ENCODE results near the gene HOXA3. TPM values are rescaled to one million over a fixed set of nuclear protein-coding genes. Genes with fewer than 3 reads are reported as not detected.

Gene HOXA3
- polyA plus RNA-seq, 1 of the 3 experiments (the other 2 are of a cell fraction), result 0.15 TPM

- Histone ChIP-seq H3K79me2 (ENCODE audit: insufficient read depth) (no peaks in the 10 kb centered on the region), H3K4me1 (ENCODE audit: control insufficient read depth in 1 of 2, insufficient read depth in 2 of 2, low read depth in 1 of 2, low read length in 1 of 2) (peaks cover 0 to 8% of the 10 kb centered on the region in 2 experiments; a peak in 1 of 4 replicates), H3K4me3 (ENCODE audit: low read depth in 2 of 2, low read length in 1 of 2) (no peak overlapping the region), H3K4me2 (no peak overlapping the region), H3K9me3 (no peaks in the 10 kb centered on the region), H3K27ac (ENCODE audit: low read depth in 2 of 2, low read length in 1 of 2) (no peak overlapping the region), H4K20me1 (ENCODE audit: insufficient read depth) (peaks cover 3% of the 10 kb centered on the region), H3F3A (replicated peaks; ENCODE audit: insufficient read depth) (peaks cover 13% of the 10 kb centered on the region), H3K36me3 (replicated peaks in 1 of 2; ENCODE audit: control insufficient read depth in 1 of 2, insufficient read depth in 2 of 2, low read length in 1 of 2) (no peaks in the 10 kb centered on the region), H3K9me2 (no peaks in the 10 kb centered on the region), H2AFZ (ENCODE audit: low read depth) (no peak overlapping the region), H3K27me3 (ENCODE audit: insufficient read depth) (peaks cover 91% of the 10 kb centered on the region), H3K9ac (no peak overlapping the region)
- ChIA-PET CTCF (interaction anchor here (0.6 to 12.1 kb wide), 12 partner anchors 11 to 1349 kb away, joined by 3 to 270 read pairs (median 6); partner anchors contain the start of genes HOXA10, HOXA3, HOXA5 and HOXA6), POLR2A (no interaction called here)
- 39% methylated on average over 24 of the region's 24 CpGs for WGBS (ENCODE audit: low lambda C conversion rate)
- no peak for TF ChIP-seq RFX5 (IDR thresholded peaks at IDR 0.05; ENCODE audit: low read length)
- no peak for DNase-seq
Observed at GRCh38 chr7:27163288-27164044, 11.1 kb upstream of the HOXA3 start.

DNA sequence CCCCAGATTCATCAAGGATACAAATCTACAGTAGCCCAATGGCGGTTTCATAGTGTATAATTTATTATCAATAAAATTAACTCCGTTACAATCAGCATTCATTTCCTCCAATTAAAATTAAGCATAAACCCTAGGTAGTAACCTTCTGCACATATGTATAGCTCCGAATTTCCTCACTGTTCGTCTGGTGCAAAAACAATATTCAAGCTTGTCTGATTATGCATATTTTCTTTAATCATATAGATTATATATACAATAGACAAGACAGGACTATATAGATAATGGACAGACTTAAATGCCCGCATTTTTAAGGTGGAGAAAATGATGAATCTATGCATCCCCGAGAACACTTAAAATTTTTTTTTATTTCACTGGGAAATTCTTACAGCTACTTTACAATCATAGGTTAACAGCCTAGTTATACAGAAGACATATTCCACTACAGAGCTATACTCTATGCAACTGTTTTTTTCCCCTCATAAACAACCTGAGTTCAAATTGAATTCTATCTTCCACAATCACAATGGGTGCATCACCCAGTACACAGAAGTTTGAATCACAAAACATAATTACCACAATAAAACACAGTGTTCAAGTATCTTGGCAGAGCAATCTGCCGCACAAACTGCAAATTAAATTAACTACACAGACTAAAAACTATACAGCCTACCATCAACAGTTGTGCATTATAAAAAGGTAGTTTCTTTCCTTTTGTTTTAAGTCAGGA lies 10.3 kb upstream of the HOXA3 start:
- H3K36me3 ChIP-seq (replicated peaks in 1 of 2; ENCODE audit: control insufficient read depth in 1 of 2, insufficient read depth in 2 of 2, low read length in 1 of 2), result no peaks in the 10 kb centered on the region
- 32% methylated on average over 7 of the region's 7 CpGs for WGBS (ENCODE audit: low lambda C conversion rate)
- peaks cover 0 to 8% of the 10 kb centered on the region in 2 experiments; a peak in 1 of 4 replicates for H3K4me1 ChIP-seq (ENCODE audit: control insufficient read depth in 1 of 2, insufficient read depth in 2 of 2, low read depth in 1 of 2, low read length in 1 of 2)
- H2AFZ ChIP-seq (ENCODE audit: low read depth), result no peak overlapping the region
- TF ChIP-seq EZH2phosphoT487 (IDR thresholded peaks at IDR 0.05; ENCODE audit: borderline replicate concordance, low read depth) (no peak; the same call in 1 of the 2 replicates), MEF2A (IDR thresholded peaks at IDR 0.05; ENCODE audit: borderline replicate concordance, low read depth) (no peak), YY1 (IDR thresholded peaks at IDR 0.05; ENCODE audit: low read depth) (no peak), FOXM1 (IDR thresholded peaks at IDR 0.05; ENCODE audit: low read depth) (no peak), RCOR1 (IDR thresholded peaks at IDR 0.05; ENCODE audit: low read length) (no peak)
- no peak for DNase-seq
- no peak overlapping the region for H3K27ac ChIP-seq (ENCODE audit: low read depth in 2 of 2, low read length in 1 of 2)
- no peak overlapping the region for H3K4me3 ChIP-seq (ENCODE audit: low read depth in 2 of 2, low read length in 1 of 2)
- no peaks in the 10 kb centered on the region for H3K79me2 ChIP-seq (ENCODE audit: insufficient read depth)
- H3K9me3 ChIP-seq, result no peaks in the 10 kb centered on the region
- ChIA-PET POLR2A (no interaction called here), CTCF (interaction anchor here (0.6 to 12.1 kb wide), 18 partner anchors 12 to 1270 kb away, joined by 3 to 270 read pairs (median 6); partner anchors contain the start of genes HOXA10, HOXA3, HOXA5 and HOXA6)
- H3K4me2 ChIP-seq, result no peak overlapping the region
- no peaks in the 10 kb centered on the region for H3K9me2 ChIP-seq
- peaks cover 91% of the 10 kb centered on the region for H3K27me3 ChIP-seq (ENCODE audit: insufficient read depth)
- no peaks in the 10 kb centered on the region for H4K20me1 ChIP-seq (ENCODE audit: insufficient read depth)
- H3F3A ChIP-seq (replicated peaks; ENCODE audit: insufficient read depth), result peaks cover 11% of the 10 kb centered on the region
- H3K9ac ChIP-seq, result no peak overlapping the region

- Histone ChIP-seq H3K27me3 (ENCODE audit: insufficient read depth) (peaks cover 91% of the 10 kb centered on the region), H3K79me2 (ENCODE audit: insufficient read depth) (no peaks in the 10 kb centered on the region), H4K20me1 (ENCODE audit: insufficient read depth) (no peaks in the 10 kb centered on the region), H3K9me3 (no peaks in the 10 kb centered on the region), H3K4me2 (peak overlapping the region; percentile 97; the same call in 1 of the 2 replicates), H3K4me1 (ENCODE audit: control insufficient read depth in 1 of 2, insufficient read depth in 2 of 2, low read depth in 1 of 2, low read length in 1 of 2) (peaks cover 0 to 8% of the 10 kb centered on the region in 2 experiments; a peak in 1 of 4 replicates), H3F3A (replicated peaks; ENCODE audit: insufficient read depth) (peaks cover 10% of the 10 kb centered on the region), H3K36me3 (replicated peaks in 1 of 2; ENCODE audit: control insufficient read depth in 1 of 2, insufficient read depth in 2 of 2, low read length in 1 of 2) (no peaks in the 10 kb centered on the region), H3K9ac (no peak overlapping the region), H3K9me2 (no peaks in the 10 kb centered on the region), H3K27ac (ENCODE audit: low read depth in 2 of 2, low read length in 1 of 2) (no peak overlapping the region), H3K4me3 (ENCODE audit: low read depth in 2 of 2, low read length in 1 of 2) (no peak overlapping the region), H2AFZ (ENCODE audit: low read depth) (no peak overlapping the region)
- 30% methylated on average over 27 of the region's 30 CpGs for WGBS (ENCODE audit: low lambda C conversion rate)
- POLR2A ChIA-PET, result no interaction called here
- CTCF ChIA-PET, result interaction anchor here (0.6 to 12.1 kb wide), 31 partner anchors 13 to 1269 kb away, joined by 3 to 270 read pairs (median 5); partner anchors contain the start of genes HIBADH, HOXA10, HOXA3 and HOXA5
- DNase-seq, result no peak
- TF ChIP-seq EZH2phosphoT487 (IDR thresholded peaks at IDR 0.05; ENCODE audit: borderline replicate concordance, low read depth) (no peak), NRF1 (IDR thresholded peaks at IDR 0.05; ENCODE audit: low read depth, low read length) (no peak), EP300 (IDR thresholded peaks at IDR 0.05; ENCODE audit: borderline replicate concordance in 1 of 2, low read depth in 1 of 2, low read length in 1 of 2) (no peak), FOXM1 (IDR thresholded peaks at IDR 0.05; ENCODE audit: low read depth) (no peak), JUND (IDR thresholded peaks at IDR 0.05) (no peak), YY1 (IDR thresholded peaks at IDR 0.05; ENCODE audit: low read depth) (no peak), NFIC (IDR thresholded peaks at IDR 0.05; ENCODE audit: borderline replicate concordance) (no peak), TAF1 (IDR thresholded peaks at IDR 0.05; ENCODE audit: borderline replicate concordance, low read depth, low read length) (no peak), GABPA (IDR thresholded peaks at IDR 0.05; ENCODE audit: low read depth) (no peak), SIN3A (IDR thresholded peaks at IDR 0.05; ENCODE audit: borderline replicate concordance, low read depth, low read length) (no peak)
- TF ChIP-seq, protein P1, sequence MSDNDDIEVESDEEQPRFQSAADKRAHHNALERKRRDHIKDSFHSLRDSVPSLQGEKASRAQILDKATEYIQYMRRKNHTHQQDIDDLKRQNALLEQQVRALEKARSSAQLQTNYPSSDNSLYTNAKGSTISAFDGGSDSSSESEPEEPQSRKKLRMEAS (IDR thresholded peaks at IDR 0.05; ENCODE audit: low read depth), result no peak
- TF ChIP-seq, protein P2, sequence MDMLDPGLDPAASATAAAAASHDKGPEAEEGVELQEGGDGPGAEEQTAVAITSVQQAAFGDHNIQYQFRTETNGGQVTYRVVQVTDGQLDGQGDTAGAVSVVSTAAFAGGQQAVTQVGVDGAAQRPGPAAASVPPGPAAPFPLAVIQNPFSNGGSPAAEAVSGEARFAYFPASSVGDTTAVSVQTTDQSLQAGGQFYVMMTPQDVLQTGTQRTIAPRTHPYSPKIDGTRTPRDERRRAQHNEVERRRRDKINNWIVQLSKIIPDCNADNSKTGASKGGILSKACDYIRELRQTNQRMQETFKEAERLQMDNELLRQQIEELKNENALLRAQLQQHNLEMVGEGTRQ (IDR thresholded peaks at IDR 0.05; ENCODE audit: borderline replicate concordance, low read depth, low read length), result no peak
Observed at GRCh38 chr7:27161721-27162560, 9.6 kb upstream of the HOXA3 start.
